Left lung (tissue), 10 donors: ENCODE measurements around the gene AK9. TPM values are rescaled to one million over a fixed set of nuclear protein-coding genes. Genes with fewer than 3 reads are reported as not detected.
"Not testable (repeated sequence)": the region's sequence is repeated elsewhere in the genome, so short reads cannot be mapped to it uniquely, and the experiment has no call there.

ENCODE experiments used
- ATAC-seq: fragments of 200-7000 bp; cut with Tn5 transposase; one replicate; pipeline ENCODE4 v1.9.1; 2020; ENCODE audit warnings: moderate library complexity
- DNase-seq, 4 donors: peaks; one replicate each; pipeline ENCODE4 v3.0.0-alpha.2; 2013 to 2020
- H3K27ac ChIP-seq, 2 donors: fragments of 200-600 bp; sonication (generic) in 1 of 2; one replicate each; pipeline versions ENCODE4 v1.5.0 to v1.8.0; 2020 to 2021
- H3K27me3 ChIP-seq, 2 donors: fragments of 200-600 bp; sonication (generic) in 1 of 2; one replicate each; pipeline versions ENCODE4 v1.5.0 to v1.8.0; 2020 to 2021
- H3K36me3 ChIP-seq, 2 donors: fragments of 200-600 bp; sonication (generic) in 1 of 2; one replicate each; pipeline versions ENCODE4 v1.5.0 to v1.8.0; 2020 to 2021
- H3K4me1 ChIP-seq, 2 donors: fragments of 200-600 bp; one replicate each; pipeline ENCODE4 v1.8.0; 2021
- H3K4me3 ChIP-seq, 2 donors: fragments of 200-600 bp; sonication (generic) in 1 of 2; one replicate each; pipeline versions ENCODE4 v1.5.0 to v1.8.0; 2020 to 2021; ENCODE audit warnings: mild to moderate bottlenecking in 1 of 2
- H3K9me3 ChIP-seq, 2 donors: fragments of 200-600 bp; sonication (generic) in 1 of 2; one replicate each; pipeline versions ENCODE4 v1.5.0 to v1.8.0; 2020 to 2021
- CTCF ChIP-seq, 2 donors: fragments of 200-600 bp; sonication (generic) in 1 of 2; IDR thresholded peaks; one replicate each; pipeline versions ENCODE4 v1.5.0 to v1.8.0; 2021; ENCODE audit warnings: antibody characterized with exemption in 2 of 2
- intact Hi-C, 2 donors: fragments of 100-400 bp; cut with DNase I; formaldehyde crosslinking; loops; one replicate each; pipeline versions ENCODE4 v1.11.2 to v1.14.2; 2022
- polyA plus RNA-seq, 6 donors: library from polyadenylated mRNA; unstranded; fragments of 120-200 nt; gene quantifications; one replicate each; pipeline ENCODE4 v1.2.1, GENCODE V29; 2013; ENCODE audit not compliant: insufficient read length in 6 of 6
- total RNA-seq, 2 donors: library from RNA; stranded (reverse); fragmentation: NEBNext Ultra II Directional; extraction: Animal tissue kit (Norgen Biotek cat#: 25700); gene quantifications; one replicate each; pipeline ENCODE4 v1.2.1, GENCODE V29; 2021
- donor health status: DM: no; HTN: yes; CAD: no.
- donor health status: DM: no; HTN: no; CAD: no.

The AK9 gene
- total and polyA plus RNA-seq, 8 donors, result 4.6 to 18.1 (median 13.3) TPM

GRCh38 chr6:109609737-109610136 lies 81.3 kb downstream of the AK9 start:
- Histone ChIP-seq H3K9me3 (peaks cover 0 to 5% of the 10 kb centered on the region in 2 donors), H3K4me3 (no peak overlapping the region), H3K36me3 (no peaks in the 10 kb centered on the region), H3K4me1 (no peaks in the 10 kb centered on the region), H3K27me3 (no peaks in the 10 kb centered on the region), H3K27ac (no peak overlapping the region)
- no peak for ATAC-seq
- TF ChIP-seq CTCF (IDR thresholded peaks at IDR 0.05), result no peak
- DNase-seq, result no peak
- intact Hi-C loops, result no loop called here

- Histone ChIP-seq H3K36me3 (no peaks in the 10 kb centered on the region), H3K4me1 (no peaks in the 10 kb centered on the region)
- intact Hi-C loops, result no loop called here
Observed at GRCh38 chr6:109606359-109606758, 84.6 kb downstream of the AK9 start.

GRCh38 chr6:109595998-109596397 lies 95.0 kb downstream of the AK9 start:
- intact Hi-C loops, result no loop called here
- Histone ChIP-seq H3K4me1 (no peaks in the 10 kb centered on the region), H3K4me3 (no peak overlapping the region), H3K9me3 (peaks cover 0 to 17% of the 10 kb centered on the region in 2 donors), H3K27ac (no peak overlapping the region), H3K27me3 (no peaks in the 10 kb centered on the region), H3K36me3 (no peaks in the 10 kb centered on the region)
- peak; percentile 76 for ATAC-seq
- DNase-seq, result peak in 2 of 4 donors; percentile 1
- peak; percentile 15 to 34 for TF ChIP-seq CTCF (IDR thresholded peaks at IDR 0.05)

More at GRCh38 chr6:109606359-109606758, 84.6 kb downstream of the AK9 start:
- H3K27ac ChIP-seq, result no peak overlapping the region
- peaks cover 0 to 7% of the 10 kb centered on the region in 2 donors for H3K9me3 ChIP-seq
- no peak for TF ChIP-seq CTCF (IDR thresholded peaks at IDR 0.05)
- H3K27me3 ChIP-seq, result no peaks in the 10 kb centered on the region
- ATAC-seq (no peak), DNase-seq (no peak)
- no peak overlapping the region for H3K4me3 ChIP-seq

- Histone ChIP-seq H3K4me3 (no peak overlapping the region), H3K27me3 (no peaks in the 10 kb centered on the region), H3K4me1 (no peaks in the 10 kb centered on the region), H3K36me3 (no peaks in the 10 kb centered on the region), H3K27ac (no peak overlapping the region), H3K9me3 (no peaks in the 10 kb centered on the region)
- no peak for DNase-seq
- no peak for ATAC-seq
- intact Hi-C loops, result no loop called here
- TF ChIP-seq CTCF (IDR thresholded peaks at IDR 0.05), result no peak
Observed at GRCh38 chr6:109580519-109580918, 110.5 kb downstream of the AK9 start.

- intact Hi-C loops, result no loop called here
- TF ChIP-seq CTCF (IDR thresholded peaks at IDR 0.05), result no peak
- H3K27ac ChIP-seq, result no peak overlapping the region
- no peaks in the 10 kb centered on the region for H3K27me3 ChIP-seq
- no peaks in the 10 kb centered on the region for H3K4me1 ChIP-seq
- DNase-seq (no peak), ATAC-seq (no peak)
- no peaks in the 10 kb centered on the region for H3K36me3 ChIP-seq
- no peaks in the 10 kb centered on the region for H3K9me3 ChIP-seq
- H3K4me3 ChIP-seq, result no peak overlapping the region
Observed at GRCh38 chr6:109579361-109579760, 111.6 kb downstream of the AK9 start.

GRCh38 chr6:109569901-109570300 lies 121.1 kb downstream of the AK9 start:
- ATAC-seq, H3K27me3 ChIP-seq, DNase-seq, H3K36me3 ChIP-seq, intact Hi-C loops, H3K9me3 ChIP-seq, H3K4me1 ChIP-seq, H3K4me3 ChIP-seq, H3K27ac ChIP-seq: not testable (repeated sequence)
